G401.6 (cell line): ENCODE measurements around the gene HYAL1.
"Not testable (repeated sequence)": the region's sequence is repeated elsewhere in the genome, so short reads cannot be mapped to it uniquely, and the experiment has no call there.

Experiments used
- FAIRE-seq: peaks from 2 replicates; lab custom pipeline; 2012; peaks lifted over from hg19 to GRCh38; lab: Jason Lieb, UNC

The HYAL1 gene

DNA sequence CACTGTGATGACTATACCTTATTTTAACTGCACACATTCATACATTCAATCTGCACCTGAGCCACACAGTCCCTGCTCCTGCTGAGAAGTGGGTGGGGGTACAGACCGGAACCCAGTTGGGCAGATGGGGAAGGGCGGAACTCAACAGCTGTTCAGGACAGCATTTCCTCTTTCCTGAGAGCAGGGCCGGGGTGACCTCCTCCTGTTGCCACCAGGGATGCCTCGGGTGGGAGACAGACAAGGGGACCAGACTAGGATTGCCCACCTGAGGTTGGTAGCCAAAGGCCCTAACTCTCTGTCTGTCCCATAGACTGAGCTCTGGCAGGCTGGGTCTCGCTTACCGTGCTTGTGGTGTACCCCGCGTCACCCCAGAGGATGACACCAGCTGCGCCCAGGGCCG is 15.2 kb upstream of the HYAL1 start:
- no peak for FAIRE-seq

- no peak for FAIRE-seq
These were observed 14.8 kb upstream of the HYAL1 start for GRCh38 chr3:50318163-50318562.

GRCh38 chr3:50317300-50317699 is 13.9 kb upstream of the HYAL1 start:
- no peak for FAIRE-seq

- no peak for FAIRE-seq
These were observed 13.4 kb upstream of the HYAL1 start for GRCh38 chr3:50316657-50317242.

DNA sequence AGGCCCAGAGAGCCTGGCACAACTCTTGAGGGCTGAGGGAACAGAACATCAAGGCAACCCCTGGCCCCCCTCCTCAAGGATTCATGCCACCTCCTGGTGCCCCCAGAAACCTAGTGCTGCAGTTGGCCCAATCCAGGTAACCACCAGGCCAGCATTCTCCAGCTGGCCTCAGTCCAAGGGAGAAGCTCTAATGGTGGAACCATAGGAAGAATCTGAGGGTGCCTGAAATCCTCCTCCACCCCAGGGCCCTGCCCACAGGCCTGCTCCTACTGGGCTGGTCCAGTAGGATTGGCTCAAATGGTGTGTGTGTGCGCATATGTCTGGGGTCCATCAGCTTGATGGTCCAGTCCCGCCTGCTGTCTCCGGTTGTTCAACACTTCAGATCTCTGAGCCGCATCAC is 11.4 kb upstream of the HYAL1 start:
- no peak for FAIRE-seq

DNA sequence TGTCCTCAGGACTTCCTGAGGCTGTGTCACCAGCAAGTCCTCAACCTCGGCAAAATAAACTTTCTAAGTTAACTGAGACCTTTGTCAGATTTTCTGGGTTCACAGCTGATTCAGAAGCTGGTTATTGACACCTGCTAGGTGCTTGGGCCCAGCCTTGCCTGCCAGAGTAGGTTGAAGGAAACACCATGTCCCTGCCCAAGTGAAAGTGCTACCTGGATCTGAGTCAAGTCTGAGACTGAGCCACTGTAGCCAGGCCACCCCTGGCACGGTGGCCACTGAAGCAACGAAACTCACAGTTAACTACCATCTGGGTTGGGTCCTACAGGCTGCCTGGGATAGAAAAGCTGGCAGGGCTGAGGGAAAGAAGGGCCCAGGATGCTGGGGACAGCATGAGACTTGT is 11.0 kb upstream of the HYAL1 start:
- FAIRE-seq = no peak

DNA sequence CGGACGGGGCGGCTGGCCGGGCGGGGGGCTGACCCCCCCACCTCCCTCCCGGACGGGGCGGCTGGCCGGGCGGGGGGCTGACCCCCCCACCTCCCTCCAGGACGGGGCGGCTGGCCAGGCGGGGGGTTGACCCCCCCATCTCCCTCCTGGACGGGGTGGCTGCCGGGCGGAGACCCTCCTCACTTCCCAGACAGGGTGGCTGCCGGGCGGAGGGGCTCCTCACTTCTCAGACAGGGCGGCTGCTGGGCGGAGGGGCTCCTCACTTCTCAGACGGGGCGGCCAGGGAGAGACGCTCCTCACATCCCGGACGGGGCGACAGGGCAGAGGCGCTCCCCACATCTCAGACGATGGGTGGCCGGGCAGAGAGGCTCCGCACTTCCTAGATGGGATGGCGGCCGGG is 8.7 kb upstream of the HYAL1 start:
- FAIRE-seq = not testable (repeated sequence)

GRCh38 chr3:50304601-50305000 is 1.2 kb upstream of the HYAL1 start:
- no peak for FAIRE-seq

DNA sequence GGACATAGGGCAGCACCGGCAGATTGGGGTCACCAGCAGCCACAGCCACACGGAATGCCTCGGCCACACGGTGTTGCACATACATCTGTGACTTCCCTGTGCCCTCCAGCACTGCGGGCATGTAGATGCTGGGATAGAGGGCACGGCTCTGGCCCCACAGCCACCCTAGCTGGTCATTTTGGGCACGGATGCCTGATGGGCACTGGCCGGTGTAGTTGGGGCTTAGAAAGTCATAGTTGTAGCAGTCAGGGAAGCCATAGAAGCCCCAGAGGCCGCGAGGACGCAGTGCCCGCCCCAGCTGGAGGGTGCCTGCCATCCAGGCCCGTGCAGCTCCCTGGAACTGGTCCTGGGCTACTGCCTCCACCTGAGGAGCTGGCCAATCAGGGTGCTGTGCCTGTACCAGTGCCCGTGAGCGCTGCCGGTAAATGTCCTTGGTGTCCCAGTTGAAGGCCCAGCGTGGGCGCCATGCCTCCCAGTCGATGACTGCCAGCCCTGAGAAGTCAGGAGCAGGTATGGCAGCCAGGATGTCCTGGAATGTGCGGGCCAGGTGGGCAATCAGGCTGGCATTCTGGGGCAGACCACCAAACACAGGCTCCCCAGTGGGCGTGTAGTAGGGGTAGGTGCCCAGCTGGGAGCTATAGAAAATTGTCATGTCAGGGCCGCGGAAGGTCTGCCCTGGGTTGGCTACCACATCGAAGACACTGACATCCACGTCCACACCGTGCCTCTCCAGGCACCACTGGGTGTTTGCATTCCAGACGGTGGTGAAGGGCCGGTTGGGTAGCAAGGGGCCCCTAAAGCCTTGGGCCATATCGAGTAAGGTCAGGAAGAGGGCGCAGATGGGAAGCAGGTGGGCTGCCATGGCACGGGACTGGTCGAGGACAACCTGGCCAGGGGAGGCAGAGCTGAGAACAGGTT is 1.0 kb downstream of the HYAL1 start:
- FAIRE-seq = no peak

GRCh38 chr3:50300681-50301254 is 2.6 kb downstream of the HYAL1 start:
- no peak for FAIRE-seq

DNA sequence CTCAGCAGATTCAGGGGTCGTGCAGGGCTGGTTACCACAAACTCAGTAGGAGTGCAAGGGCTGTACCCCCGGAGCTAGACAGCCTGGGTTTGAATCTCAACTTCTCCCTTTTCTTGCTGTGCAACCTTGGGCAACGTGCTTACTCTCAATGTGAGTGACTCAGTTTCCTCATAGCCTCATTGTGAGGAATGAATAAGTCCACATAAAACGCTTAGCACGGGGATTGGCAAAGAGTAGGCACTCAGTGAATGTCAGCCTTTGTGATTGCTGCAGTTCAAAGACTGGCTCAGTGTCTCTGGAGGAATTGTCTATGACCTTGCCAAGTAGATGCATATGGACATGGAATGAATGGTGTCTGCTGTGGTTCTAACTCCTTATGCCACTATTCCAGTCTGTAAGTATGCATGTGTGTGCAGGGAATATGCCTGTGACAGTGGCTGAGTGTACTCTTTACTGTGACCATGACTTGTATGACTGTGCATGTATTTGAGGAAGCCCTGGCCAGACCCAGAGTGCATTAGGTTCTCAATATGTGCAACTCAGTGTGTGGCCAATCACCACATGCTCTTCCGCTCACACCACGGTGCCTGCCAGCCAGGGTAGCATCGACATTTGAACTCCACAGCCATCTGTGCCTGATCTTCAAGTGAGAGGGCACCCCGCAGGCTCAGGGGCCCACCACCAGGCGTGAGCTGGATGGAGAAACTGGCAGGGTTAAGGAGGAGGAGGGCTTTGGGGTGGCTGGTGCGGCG is 3.3 kb downstream of the HYAL1 start:
- FAIRE-seq = no peak

- no peak for FAIRE-seq
These were observed 3.8 kb downstream of the HYAL1 start for GRCh38 chr3:50299638-50299928.

GRCh38 chr3:50298836-50299637 is 4.3 kb downstream of the HYAL1 start, which contains the start of the genes HYAL3 and NAA80:
Gene HYAL3 (minus strand): TSS chr3:50299405. CDS start chr3:50295602, 3,803 bp downstream.
Gene NAA80 (minus strand): TSS chr3:50299405. CDS start chr3:50297463, 1,942 bp downstream.
- peak; percentile 99 for FAIRE-seq

- no peak for FAIRE-seq
These were observed 5.3 kb downstream of the HYAL1 start for GRCh38 chr3:50297896-50298725.

DNA sequence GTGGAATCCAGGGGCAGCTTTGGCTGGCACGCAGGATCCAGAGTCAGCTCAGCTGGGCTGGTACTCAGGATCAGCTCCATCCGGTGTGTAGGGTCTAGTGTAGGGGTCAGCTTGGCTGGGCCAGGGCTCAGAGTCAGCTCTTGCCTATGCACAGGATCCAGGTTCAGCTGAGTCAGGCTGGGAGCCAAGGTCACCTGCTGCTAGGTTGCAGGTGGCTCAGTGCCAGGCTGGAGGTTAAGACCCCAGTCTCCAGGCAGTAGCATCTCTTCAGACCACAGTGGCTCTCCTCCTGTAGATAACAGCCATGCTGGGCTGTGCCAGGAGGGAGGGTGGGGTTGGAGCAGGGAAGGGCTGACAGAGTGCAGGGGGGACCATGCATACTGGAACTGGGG is 6.0 kb downstream of the HYAL1 start:
- no peak for FAIRE-seq

GRCh38 chr3:50296721-50297383 is 6.5 kb downstream of the HYAL1 start:
- no peak for FAIRE-seq

DNA sequence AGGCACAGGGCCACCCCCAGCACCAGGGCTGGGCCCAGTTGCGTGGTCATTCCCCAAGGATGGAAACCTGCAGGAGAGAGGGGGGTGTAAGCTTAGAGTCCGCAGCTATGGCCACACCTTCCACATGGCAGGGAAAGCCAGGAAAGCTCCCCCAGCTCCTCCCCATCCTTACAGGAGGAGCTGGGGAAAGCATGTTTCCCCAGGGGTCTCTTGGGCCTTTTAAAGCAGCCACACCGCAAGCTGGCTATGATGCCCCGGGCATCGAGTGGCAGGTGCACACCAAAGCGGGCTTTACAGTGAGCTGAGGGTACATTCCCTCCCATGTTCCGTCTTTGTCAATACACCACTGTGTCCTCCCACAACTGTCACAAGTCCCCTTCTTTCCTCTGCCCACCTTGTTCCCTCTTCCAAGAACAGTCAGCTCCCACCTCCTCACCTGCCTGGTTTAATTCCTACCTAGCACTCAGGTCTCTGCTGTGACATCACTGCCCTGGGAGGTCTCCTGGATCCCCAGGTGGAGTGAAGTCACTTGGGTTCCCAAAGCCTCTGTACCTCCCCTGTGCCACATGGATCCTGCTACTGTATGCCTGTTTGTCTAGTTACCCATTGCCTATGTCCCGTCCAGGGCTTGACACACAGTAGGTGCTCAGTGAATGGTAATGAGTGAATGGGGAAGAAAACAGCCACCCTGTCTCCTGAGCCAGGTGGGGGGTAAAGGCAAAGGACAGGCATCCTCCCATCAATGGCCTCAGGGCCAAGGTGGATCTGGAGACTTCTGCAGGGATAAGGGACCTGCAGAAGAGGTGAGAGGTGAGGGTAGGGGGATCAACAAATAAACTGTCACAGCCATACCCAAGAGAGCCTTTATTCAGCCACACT is 7.6 kb downstream of the HYAL1 start:
- no peak for FAIRE-seq

GRCh38 chr3:50294492-50295403 is 8.6 kb downstream of the HYAL1 start:
- no peak for FAIRE-seq
